AG04450 (cell line): Measurements from ENCODE around the gene SLAMF9. TPM values are rescaled to one million over a fixed set of nuclear protein-coding genes. Genes with fewer than 3 reads are reported as not detected.
"Not testable (repeated sequence)": the region's sequence is repeated elsewhere in the genome, so short reads cannot be mapped to it uniquely, and the experiment has no call there.

Experiments
- CTCF ChIA-PET: fragments of 300-600, 350-600 bp; formaldehyde crosslinking; extraction: SDS; loops from one replicate; lab custom pipeline; 2022; ENCODE audit warnings: antibody characterized with exemption, inconsistent platforms; lab: Charles Lee
- POLR2A ChIA-PET: fragments of 350-600 bp; formaldehyde crosslinking; extraction: SDS; loops from one replicate; lab custom pipeline; 2021; ENCODE audit warnings: antibody characterized with exemption, inconsistent platforms; lab: Yijun Ruan, JAX
- DNase-seq: peaks from one replicate; pipeline ENCODE4 v3.0.0-alpha.2; 2011; ENCODE audit warnings: low read depth, low spot score
- H3K27ac ChIP-seq: one replicate; pipeline ENCODE4 v1.5.1; 2012; ENCODE audit warnings: low read depth, low read length, control low read depth
- H3K27me3 ChIP-seq: one replicate; pipeline ENCODE4 v1.6.0; 2012; ENCODE audit warnings: low read length; ENCODE audit not compliant: control insufficient read depth, insufficient read depth
- H3K4me3 ChIP-seq: 2 replicates; pipeline ENCODE4 v1.5.1; 2011; ENCODE audit warnings: mild to moderate bottlenecking, low read depth, low read length, control low read depth
- H3K9me3 ChIP-seq: 2 replicates; pipeline ENCODE4 v1.5.1; 2012; ENCODE audit warnings: low read length; ENCODE audit not compliant: control insufficient read depth, insufficient read depth
- CTCF ChIP-seq: IDR thresholded peaks from 2 replicates; pipeline ENCODE4 v1.5.1; 2011; ENCODE audit warnings: low read depth, low read length, control low read depth, inconsistent platforms
- polyA plus RNA-seq: library from polyadenylated mRNA; depleted of rRNA; stranded (reverse); fragments of >200 nt; gene quantifications from 2 replicates; pipeline ENCODE4 v1.2.3, GENCODE V29; 2011; rRNA removed

The SLAMF9 gene
- polyA plus RNA-seq, 1 experiment = not detected

GRCh38 chr1:159908031-159908940 lies 45.8 kb downstream of the SLAMF9 start:
- H3K27ac ChIP-seq = no peak overlapping the region
- no peak for DNase-seq
- peaks cover 5% of the 10 kb centered on the region for H3K9me3 ChIP-seq
- no peaks in the 10 kb centered on the region for H3K27me3 ChIP-seq
- no peak overlapping the region for H3K4me3 ChIP-seq
- ChIA-PET CTCF (interaction anchor here (0.6 to 2.2 kb wide), 5 partner anchors 14 to 99 kb away, joined by 3 to 9 read pairs (median 3); no protein-coding TSS in a partner anchor), POLR2A (interaction anchor here (0.8 kb wide), 1 partner anchor 113 kb away, joined by 3 read pairs; no protein-coding TSS in a partner anchor)
- no peak for TF ChIP-seq CTCF

- TF ChIP-seq CTCF = no peak
- H3K27me3 ChIP-seq = no peaks in the 10 kb centered on the region
- no peak overlapping the region for H3K4me3 ChIP-seq
- CTCF ChIA-PET = interaction anchor here (0.9 kb wide), 1 partner anchor 12 kb away, joined by 4 read pairs; no protein-coding TSS in a partner anchor
- peaks cover 5% of the 10 kb centered on the region for H3K9me3 ChIP-seq
- POLR2A ChIA-PET = no interaction called here
- no peak overlapping the region for H3K27ac ChIP-seq
- DNase-seq = no peak
These were observed 47.1 kb downstream of the SLAMF9 start for GRCh38 chr1:159906960-159907359.

- H3K27ac ChIP-seq, POLR2A ChIA-PET, DNase-seq, H3K4me3 ChIP-seq, H3K27me3 ChIP-seq, H3K9me3 ChIP-seq: not testable (repeated sequence)
- CTCF ChIA-PET = interaction anchor here (5.0 kb wide), 1 partner anchor 12 kb away, joined by 27 read pairs; no protein-coding TSS in a partner anchor
These were observed 50.0 kb downstream of the SLAMF9 start for GRCh38 chr1:159904036-159904435.

GRCh38 chr1:159902541-159902940 lies 51.5 kb downstream of the SLAMF9 start:
- TF ChIP-seq CTCF = no peak
- no peak overlapping the region for H3K27ac ChIP-seq
- POLR2A ChIA-PET = no interaction called here
- CTCF ChIA-PET = interaction anchor here (1.2 to 5.0 kb wide), 3 partner anchors 11 to 107 kb away, joined by 3 to 27 read pairs (median 12); no protein-coding TSS in a partner anchor
- H3K4me3 ChIP-seq = no peak overlapping the region
- DNase-seq = no peak
- H3K27me3 ChIP-seq = no peaks in the 10 kb centered on the region
- peaks cover 5% of the 10 kb centered on the region for H3K9me3 ChIP-seq

Other genes with a start within 250 kb of the SLAMF9 start
- gene CRP, start 239.6 kb downstream of the SLAMF9 start, polyA plus RNA-seq = not detected in 2 replicates
- gene DUSP23, start 173.3 kb downstream of the SLAMF9 start, polyA plus RNA-seq = 6.0 and 6.1 TPM in 2 replicates
- not detected in 2 replicates for gene FCRL6, start 151.9 kb downstream of the SLAMF9 start, polyA plus RNA-seq
- gene SLAMF8, start 127.4 kb downstream of the SLAMF9 start, polyA plus RNA-seq = not detected in 2 replicates
- gene VSIG8, start 91.6 kb downstream of the SLAMF9 start, polyA plus RNA-seq = not detected in 2 replicates
- 0.29 and 0.51 TPM in 2 replicates for gene CFAP45, start 54.1 kb downstream of the SLAMF9 start, polyA plus RNA-seq
- 400 and 472 TPM in 2 replicates for gene TAGLN2, start 28.7 kb downstream of the SLAMF9 start, polyA plus RNA-seq
- gene IGSF9, start 8.6 kb downstream of the SLAMF9 start, polyA plus RNA-seq = not detected in 2 replicates
- gene PIGM, start 77.8 kb upstream of the SLAMF9 start, polyA plus RNA-seq = 5.1 and 6.6 TPM in 2 replicates
- not detected in 2 replicates for gene KCNJ10, start 115.9 kb upstream of the SLAMF9 start, polyA plus RNA-seq
- gene KCNJ9, start 127.3 kb upstream of the SLAMF9 start, polyA plus RNA-seq = not detected in 2 replicates
- gene IGSF8, start 144.4 kb upstream of the SLAMF9 start, polyA plus RNA-seq = 12.7 and 18.8 TPM in 2 replicates
- gene ATP1A2, start 161.5 kb upstream of the SLAMF9 start, polyA plus RNA-seq = 6.2 and 6.5 TPM in 2 replicates
- not detected in 2 replicates for gene ATP1A4, start 197.4 kb upstream of the SLAMF9 start, polyA plus RNA-seq
- 0.17 and 0.20 TPM in 2 replicates for gene CASQ1, start 236.3 kb upstream of the SLAMF9 start, polyA plus RNA-seq